ENCODE data around the gene WAPL.

The WAPL gene

GRCh38 chr10:86450806-86451603 lies 70.6 kb downstream of the WAPL start:
- DNase-seq = no peak

GRCh38 chr10:86449926-86450558 lies 71.5 kb downstream of the WAPL start:
- DNase-seq = no peak

- no peak for DNase-seq
Measured at GRCh38 chr10:86447432-86447831, 74.2 kb downstream of the WAPL start.

GRCh38 chr10:86446987-86447386 lies 74.6 kb downstream of the WAPL start:
- no peak for DNase-seq

- no peak for DNase-seq
Measured at GRCh38 chr10:86446440-86446839, 75.2 kb downstream of the WAPL start.

GRCh38 chr10:86443936-86444335 lies 77.7 kb downstream of the WAPL start:
- no peak for DNase-seq

GRCh38 chr10:86443069-86443468 lies 78.5 kb downstream of the WAPL start:
- no peak for DNase-seq

GRCh38 chr10:86440874-86441843 lies 80.4 kb downstream of the WAPL start:
- DNase-seq = no peak

GRCh38 chr10:86439544-86439943 lies 82.0 kb downstream of the WAPL start:
- peak; percentile 58 for DNase-seq

- no peak for DNase-seq
Measured at GRCh38 chr10:86438091-86438749, 83.4 kb downstream of the WAPL start.

- no peak for DNase-seq
Measured at GRCh38 chr10:86437447-86437846, 84.1 kb downstream of the WAPL start.

GRCh38 chr10:86436963-86437362 lies 84.6 kb downstream of the WAPL start:
- no peak for DNase-seq

- no peak for DNase-seq
Measured at GRCh38 chr10:86434656-86435055, 86.9 kb downstream of the WAPL start.

GRCh38 chr10:86423739-86424138 lies 97.9 kb downstream of the WAPL start:
- no peak for DNase-seq

- DNase-seq = no peak
Measured at GRCh38 chr10:86419101-86419500, 102.5 kb downstream of the WAPL start.

GRCh38 chr10:86415583-86415982 lies 106.0 kb downstream of the WAPL start:
- DNase-seq = no peak

GRCh38 chr10:86415116-86415515 lies 106.5 kb downstream of the WAPL start:
- DNase-seq = no peak

- no peak for DNase-seq
Measured at GRCh38 chr10:86413046-86413728, 108.4 kb downstream of the WAPL start.

- no peak for DNase-seq
Measured at GRCh38 chr10:86411852-86412560, 109.6 kb downstream of the WAPL start.

- no peak for DNase-seq
Measured at GRCh38 chr10:86411281-86411841, 110.2 kb downstream of the WAPL start.

- DNase-seq = no peak
Measured at GRCh38 chr10:86410542-86411124, 111.0 kb downstream of the WAPL start.
